Dermis microvascular lymphatic vessel endothelial cell (primary cell): Measurements from ENCODE around the gene GRM8. TPM values are rescaled to one million over a fixed set of nuclear protein-coding genes. Genes with fewer than 3 reads are reported as not detected.

ENCODE experiments used
- DNase-seq, 2 donors: peaks; one replicate each; pipeline versions ENCODE4 v3.0.0 to v3.0.0-alpha.2; 2010; ENCODE audit warnings: low read depth in 2 of 2
- total RNA-seq: library from RNA; depleted of rRNA; stranded (reverse); fragments of >200 nt; gene quantifications from 2 replicates; pipeline ENCODE4 v1.2.1, GENCODE V29; 2014

GRM8 gene
- total RNA-seq, 1 donor from 2014 or later: not detected

DNA sequence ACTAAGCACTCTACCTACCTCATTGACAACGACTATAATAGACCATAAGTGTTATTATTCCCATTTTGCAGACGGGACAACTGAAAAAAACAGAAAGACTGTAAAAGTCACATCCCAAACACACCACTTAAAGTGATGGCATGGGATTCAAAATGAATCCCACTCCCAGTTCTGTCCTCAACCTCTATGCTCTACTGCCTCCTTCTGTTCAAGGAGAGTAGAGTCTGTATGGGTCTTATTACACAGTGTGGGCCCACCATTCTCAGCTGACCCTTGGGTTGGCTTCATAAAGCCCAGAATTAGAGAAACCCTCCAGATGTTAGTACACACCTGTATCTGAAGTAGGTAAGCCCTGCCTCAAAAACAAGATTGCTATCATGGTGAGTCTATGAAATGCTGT lies 102.2 kb downstream of the GRM8 start:
- DNase-seq: no peak

- DNase-seq: no peak
These were observed 105.8 kb downstream of the GRM8 start for GRCh38 chr7:127146746-127147536.

DNA sequence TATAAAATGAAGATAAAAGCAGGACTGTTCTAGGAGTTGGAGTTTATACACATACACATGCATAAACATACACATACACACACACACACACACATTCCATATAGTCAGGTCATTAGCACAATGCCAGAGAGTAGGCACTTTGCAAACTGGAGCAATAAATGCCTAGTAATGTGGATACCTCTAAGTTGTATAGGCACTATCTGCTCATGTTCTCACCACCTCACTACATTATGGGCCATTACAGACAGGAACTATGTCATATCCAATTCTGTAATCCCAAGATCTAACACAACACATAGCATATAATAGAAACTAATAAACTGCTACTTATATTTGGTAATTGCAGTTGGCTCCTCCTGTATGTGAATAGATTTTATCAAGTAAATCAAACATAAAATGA lies 115.6 kb downstream of the GRM8 start:
- DNase-seq: no peak

GRCh38 chr7:127135871-127136485 lies 116.8 kb downstream of the GRM8 start:
- no peak for DNase-seq

- DNase-seq: no peak
These were observed 129.5 kb downstream of the GRM8 start for GRCh38 chr7:127123220-127123619.

DNA sequence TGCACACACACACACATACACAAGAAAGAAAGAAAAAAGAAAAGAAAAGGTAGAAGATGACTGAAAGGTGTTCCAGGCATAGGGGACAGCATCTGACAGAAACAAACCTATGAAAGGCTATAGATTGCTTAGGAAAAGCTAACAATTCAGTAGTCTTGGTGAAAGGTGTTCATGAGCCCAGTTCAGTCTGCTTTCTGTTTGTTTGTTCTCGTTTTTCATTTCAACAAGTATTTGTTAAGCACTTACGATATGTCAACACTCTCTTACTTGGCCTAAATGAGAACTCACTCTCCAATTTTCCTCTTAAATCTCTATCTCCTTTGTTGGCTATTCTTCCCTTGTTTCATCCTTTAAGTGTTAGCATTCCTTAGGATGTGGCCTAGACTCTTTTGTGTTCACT lies 133.2 kb downstream of the GRM8 start:
- no peak for DNase-seq

DNA sequence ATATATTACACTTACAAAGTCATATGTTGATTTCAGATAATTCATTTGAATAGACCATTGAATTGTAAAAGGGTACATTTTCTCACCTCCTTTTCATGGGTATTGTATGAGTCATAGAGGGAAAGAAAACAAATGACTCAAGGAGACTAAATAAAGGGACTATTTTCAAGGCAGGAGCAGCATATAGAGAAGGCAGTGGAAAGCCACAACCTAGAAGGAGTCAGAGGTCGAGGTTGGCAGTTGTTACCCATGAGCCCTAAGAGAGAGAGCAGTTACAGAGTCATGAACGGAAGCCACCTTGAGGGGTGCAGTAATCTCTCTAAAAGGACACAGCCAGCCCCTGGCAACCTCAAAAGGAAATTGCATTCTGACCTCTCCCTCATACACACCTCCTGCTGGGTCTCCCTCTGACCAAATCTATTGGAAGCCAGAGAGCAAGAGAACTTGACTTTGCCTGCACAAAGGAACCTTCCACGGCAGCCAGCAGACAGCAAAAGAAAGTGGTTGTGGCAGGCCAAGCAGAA lies 137.9 kb downstream of the GRM8 start:
- DNase-seq: no peak

DNA sequence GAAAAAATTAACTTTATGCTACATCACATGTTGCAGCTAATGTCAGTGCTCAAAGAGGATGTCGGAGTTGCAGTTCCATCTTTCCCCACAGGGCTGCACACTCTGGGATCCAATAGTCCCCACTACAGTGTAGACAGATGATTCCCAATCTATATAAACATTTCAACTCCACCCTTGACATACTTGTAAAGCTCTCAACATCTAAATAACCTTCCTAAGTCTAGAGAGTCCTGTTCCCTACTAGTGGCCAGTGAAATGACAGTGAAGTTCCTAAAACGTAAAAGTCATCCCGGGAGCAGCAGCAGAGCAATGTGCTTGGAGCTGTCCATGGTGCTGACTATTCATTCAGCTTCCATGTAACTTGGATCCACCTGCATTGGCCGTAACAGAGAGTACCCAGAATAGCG lies 145.1 kb downstream of the GRM8 start:
- peak; percentile 56 to 65 for DNase-seq

DNA sequence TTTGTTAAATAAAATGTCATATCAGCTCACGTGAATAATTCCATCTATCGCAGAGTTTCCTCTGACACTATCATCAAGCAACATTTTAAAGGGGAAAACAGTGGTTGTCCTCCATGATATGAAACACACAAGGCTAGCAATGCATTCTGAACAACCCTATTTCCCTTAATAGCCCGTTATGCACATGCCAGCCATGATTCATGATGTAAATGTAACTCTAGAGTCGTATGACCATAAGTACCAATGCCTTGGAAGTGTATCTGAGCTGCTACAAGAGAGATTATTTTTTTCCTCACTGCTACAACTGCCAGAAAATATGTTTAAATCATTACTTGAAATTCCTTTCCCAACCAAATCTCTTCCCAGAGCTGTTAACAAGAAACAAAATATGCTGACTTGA lies 159.4 kb downstream of the GRM8 start:
- no peak for DNase-seq

DNA sequence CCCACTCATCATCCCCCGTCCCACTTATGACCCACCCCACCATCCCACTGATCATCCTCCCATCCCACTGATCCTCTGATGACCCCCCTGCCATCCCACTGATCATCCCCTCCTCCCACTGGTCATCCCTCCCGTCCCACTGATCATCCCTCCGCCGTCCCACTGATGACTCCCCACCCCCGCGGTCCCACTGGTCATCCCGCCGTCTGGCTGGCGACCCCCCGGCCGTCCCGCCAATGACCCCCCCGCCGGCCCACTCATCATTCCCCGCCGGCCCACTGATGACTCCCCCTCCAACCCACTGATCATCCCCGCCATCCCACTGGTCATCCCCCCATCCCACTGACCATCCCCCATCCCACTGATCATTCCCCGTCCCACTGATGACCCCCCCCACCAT lies 161.1 kb downstream of the GRM8 start:
- no peak for DNase-seq

GRCh38 chr7:127089146-127089545 lies 163.6 kb downstream of the GRM8 start:
- DNase-seq: no peak

DNA sequence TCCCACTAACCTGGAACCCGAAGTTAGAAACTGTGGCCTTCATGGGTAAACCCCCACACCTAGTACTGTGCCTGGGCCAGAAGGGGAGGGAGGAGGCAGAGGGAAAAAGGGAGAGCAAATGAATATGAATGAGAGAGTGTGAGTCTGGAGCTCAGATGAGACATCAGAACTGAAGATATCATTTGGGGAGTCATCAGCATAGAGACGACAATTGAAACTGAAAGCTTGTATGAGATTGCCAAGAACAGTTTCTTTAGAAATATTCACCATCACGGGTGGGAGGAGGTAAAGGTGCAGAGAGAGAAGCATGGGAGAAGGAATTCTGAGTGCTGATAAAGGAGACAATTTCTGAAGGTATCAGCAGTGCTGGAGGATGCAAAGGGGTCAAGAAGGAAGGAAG lies 171.2 kb downstream of the GRM8 start:
- DNase-seq: no peak

- DNase-seq: no peak
These were observed 172.2 kb downstream of the GRM8 start for GRCh38 chr7:127080576-127080975.

GRCh38 chr7:127066974-127067373 lies 185.8 kb downstream of the GRM8 start:
- DNase-seq: no peak

GRCh38 chr7:127059475-127059874 lies 193.3 kb downstream of the GRM8 start:
- no peak for DNase-seq

DNA sequence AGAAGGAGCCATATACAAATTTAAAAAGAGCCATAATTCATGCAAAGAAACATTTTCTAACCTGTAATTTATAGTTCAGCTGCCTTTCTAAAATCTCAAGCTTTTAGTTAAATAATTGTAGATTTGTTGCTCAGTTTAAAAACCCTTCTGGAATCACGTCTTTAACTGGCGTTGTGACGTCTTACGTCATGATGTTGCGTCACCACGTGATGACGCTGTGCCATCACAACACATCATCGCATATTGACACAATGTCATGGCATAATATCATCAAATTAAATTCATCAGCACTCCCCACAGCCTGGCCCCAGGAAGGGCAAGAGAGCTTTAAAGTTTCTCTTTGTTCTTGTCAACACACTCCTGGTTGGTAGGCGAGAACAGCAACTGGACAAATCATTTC lies 194.8 kb downstream of the GRM8 start:
- DNase-seq: no peak

DNA sequence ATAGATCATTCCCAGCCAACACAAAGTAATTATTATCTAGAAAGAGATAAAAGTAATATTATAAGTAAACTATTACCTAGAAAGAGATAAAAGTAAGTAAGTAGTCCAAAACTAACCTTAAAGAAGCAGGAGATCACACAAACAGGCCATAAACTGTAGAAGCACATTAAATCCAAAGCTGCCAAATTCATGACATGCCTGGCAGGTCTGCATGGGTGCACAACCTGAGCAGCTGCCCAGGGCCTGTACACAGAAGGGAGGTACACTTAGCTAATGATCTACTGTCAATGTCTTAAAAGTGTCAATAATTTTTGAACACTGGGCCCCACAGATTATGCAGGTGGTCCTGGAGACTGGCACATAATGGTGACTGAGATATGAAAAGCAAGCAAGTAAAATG lies 196.5 kb downstream of the GRM8 start:
- no peak for DNase-seq

GRCh38 chr7:127047521-127047920 lies 205.2 kb downstream of the GRM8 start:
- DNase-seq: no peak

- no peak for DNase-seq
These were observed 210.9 kb downstream of the GRM8 start for GRCh38 chr7:127041689-127042452.

DNA sequence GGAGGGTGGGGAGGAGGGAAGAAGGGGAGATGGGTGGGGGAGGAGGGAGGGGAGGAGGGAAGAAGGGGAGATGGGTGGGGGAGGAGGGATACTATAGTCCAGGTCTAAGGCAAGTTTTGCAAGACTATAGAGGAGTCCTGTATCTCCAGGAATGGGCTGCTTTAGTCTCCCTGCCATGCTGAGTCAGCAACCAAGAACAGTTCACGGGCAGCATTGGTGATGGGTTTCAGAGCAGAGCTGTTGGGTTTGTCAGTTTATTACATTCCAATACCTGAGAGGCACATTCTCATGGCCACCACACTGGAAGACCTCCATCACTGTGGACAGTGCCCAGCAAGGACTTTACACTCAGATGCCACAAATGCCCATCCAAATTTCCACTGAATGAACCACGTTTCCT lies 212.7 kb downstream of the GRM8 start:
- no peak for DNase-seq

DNA sequence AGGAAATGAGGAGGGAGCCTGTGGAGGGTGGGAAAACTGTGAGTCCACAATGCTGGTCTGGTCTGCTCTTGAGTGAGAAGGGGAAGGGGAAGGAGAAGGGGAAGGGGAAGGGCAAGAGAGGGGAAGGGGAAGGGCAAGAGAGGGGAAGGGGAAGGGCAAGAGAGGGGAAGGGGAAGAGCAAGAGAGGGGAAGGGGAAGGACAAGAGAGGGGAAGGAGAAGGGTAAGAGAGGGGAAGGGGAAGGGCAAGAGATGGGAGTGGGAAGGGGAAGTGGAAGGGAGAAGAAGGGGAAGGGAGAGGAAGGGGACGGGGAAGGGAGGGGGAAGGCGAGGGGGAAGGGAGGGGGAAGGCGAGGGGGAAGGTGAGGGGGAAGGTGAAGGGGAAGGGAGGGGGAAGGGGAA lies 213.2 kb downstream of the GRM8 start:
- DNase-seq: no peak

- no peak for DNase-seq
These were observed 217.4 kb downstream of the GRM8 start for GRCh38 chr7:127035203-127035849.
